ENCODE results near the gene STMND1. TPM values are rescaled to one million over a fixed set of nuclear protein-coding genes. Genes with fewer than 3 reads are reported as not detected.

STMND1 gene
- total and polyA plus RNA-seq, 2 experiments from 2014 or later = 0.80 TPM; not detected in 1

DNA sequence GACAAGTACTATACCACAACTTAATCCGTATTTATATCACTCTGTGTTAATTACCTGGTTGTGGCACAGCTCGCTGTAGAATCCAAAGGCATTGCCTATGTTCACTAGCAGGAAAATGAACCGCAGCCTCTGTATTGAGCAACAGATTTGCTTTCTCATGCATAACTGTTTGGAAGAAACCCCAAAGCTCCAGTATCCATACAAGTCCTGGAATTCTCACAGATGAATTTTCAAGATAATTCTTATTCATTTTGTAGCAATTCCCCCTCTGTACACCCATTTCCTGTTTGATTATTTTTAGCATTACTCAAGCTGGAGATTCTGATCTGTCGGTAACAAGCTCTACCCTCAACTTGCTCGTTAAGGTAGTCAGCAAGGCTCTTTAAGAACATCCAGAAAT is 63.5 kb downstream of the STMND1 start:
- ATAC-seq (no peak), DNase-seq (ENCODE audit: low spot score) (no peak)
- Mint-ChIP-seq H3K36me3 (ENCODE audit: low read depth) (peaks cover 3% of the 10 kb centered on the region; the same call in 1 of the 3 replicates), H3K4me3 (no peak overlapping the region), H3K9me3 (peaks cover 6% of the 10 kb centered on the region; the same call in 2 of the 3 replicates), H3K4me1 (0 out of 3 replicates have a peak, but pooled peaks cover 8% of the 10 kb centered on the region), H3K27ac (no peak overlapping the region), H3K27me3 (ENCODE audit: insufficient read depth, low read depth, poor library complexity) (peaks cover 4% of the 10 kb centered on the region)
- Histone ChIP-seq H3K79me2 (replicated peaks; ENCODE audit: insufficient read depth) (no peaks in the 10 kb centered on the region), H3K4me3 (no peak overlapping the region), H3K36me3 (ENCODE audit: insufficient read depth) (no peaks in the 10 kb centered on the region), H3K9me2 (ENCODE audit: insufficient read depth) (no peaks in the 10 kb centered on the region), H3F3A (replicated peaks; ENCODE audit: low read depth) (no peaks in the 10 kb centered on the region), H2AFZ (0 out of 2 replicates have a peak overlapping the region, but pooled peaks have one; percentile 10), H3K27me3 (ENCODE audit: insufficient read depth) (no peaks in the 10 kb centered on the region), H3K4me1 (ENCODE audit: insufficient read depth) (no peaks in the 10 kb centered on the region), H3K27ac (ENCODE audit: low read depth) (no peak overlapping the region), H3K4me2 (no peak overlapping the region), H4K20me1 (replicated peaks; ENCODE audit: insufficient read depth) (no peaks in the 10 kb centered on the region)
- TF ChIP-seq EZH2 (IDR thresholded peaks at IDR 0.05; ENCODE audit: low read depth, unreplicated experiment) (no peak), CREB1 (CRISPR knock-in tag; IDR thresholded peaks at IDR 0.05; ENCODE audit: low read depth) (no peak), REST (IDR thresholded peaks at IDR 0.05; ENCODE audit: unreplicated experiment) (no peak), ZNF114 (CRISPR knock-in tag; IDR thresholded peaks at IDR 0.05) (no peak), EZH2phosphoT487 (IDR thresholded peaks at IDR 0.05; ENCODE audit: unreplicated experiment) (no peak), STAT1 (IDR thresholded peaks at IDR 0.05; ENCODE audit: unreplicated experiment) (no peak), CTCF (conservative IDR thresholded peaks at IDR 0.05; ENCODE audit: low read depth in 2 of 2) (no peak), ZNF331 (CRISPR knock-in tag; IDR thresholded peaks at IDR 0.05; ENCODE audit: low read depth) (no peak), POLR2AphosphoS5 (IDR thresholded peaks at IDR 0.05; ENCODE audit: low read depth) (no peak), NANOG (IDR thresholded peaks at IDR 0.05; ENCODE audit: borderline replicate concordance) (no peak), JUNB (IDR thresholded peaks at IDR 0.05; ENCODE audit: unreplicated experiment) (no peak), ZNF462 (CRISPR knock-in tag; IDR thresholded peaks at IDR 0.05) (no peak)
- TF ChIP-seq, protein P1, sequence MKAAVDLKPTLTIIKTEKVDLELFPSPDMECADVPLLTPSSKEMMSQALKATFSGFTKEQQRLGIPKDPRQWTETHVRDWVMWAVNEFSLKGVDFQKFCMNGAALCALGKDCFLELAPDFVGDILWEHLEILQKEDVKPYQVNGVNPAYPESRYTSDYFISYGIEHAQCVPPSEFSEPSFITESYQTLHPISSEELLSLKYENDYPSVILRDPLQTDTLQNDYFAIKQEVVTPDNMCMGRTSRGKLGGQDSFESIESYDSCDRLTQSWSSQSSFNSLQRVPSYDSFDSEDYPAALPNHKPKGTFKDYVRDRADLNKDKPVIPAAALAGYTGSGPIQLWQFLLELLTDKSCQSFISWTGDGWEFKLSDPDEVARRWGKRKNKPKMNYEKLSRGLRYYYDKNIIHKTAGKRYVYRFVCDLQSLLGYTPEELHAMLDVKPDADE (IDR thresholded peaks at IDR 0.05) = no peak

Measured in GM23338 (cell line).